Activated CD4-positive, alpha-beta T cell treated with anti-CD3 and anti-CD28 coated beads for 36 hours (primary cell): ENCODE results near the gene FUT8. TPM values are rescaled to one million over a fixed set of nuclear protein-coding genes. Genes with fewer than 3 reads are reported as not detected.

Experiments
- ATAC-seq: fragments of 200-7000 bp; cut with Tn5 transposase; one replicate; pipeline ENCODE4 v1.10.0; 2021; ENCODE audit warnings: mild to moderate bottlenecking, moderate library complexity
- CTCF ChIA-PET: fragments of 350-600 bp; sonication (Branson Sonifier 250); formaldehyde crosslinking; loops from one replicate; lab custom pipeline; 2021; ENCODE audit warnings: antibody characterized with exemption; lab: Charles Lee
- POLR2A ChIA-PET: fragments of 350-600 bp; sonication (Branson Sonifier 250); formaldehyde crosslinking; loops from one replicate; lab custom pipeline; 2021; ENCODE audit warnings: antibody characterized with exemption, inconsistent platforms; lab: Charles Lee
- DNase-seq: peaks from one replicate; pipeline ENCODE4 v3.0.0-alpha.2; 2020
- H3K27ac Mint-ChIP-seq: one replicate; pipeline ENCODE4 v1.8.0; 2021; ENCODE audit warnings: mixed read lengths
- H3K27me3 Mint-ChIP-seq: one replicate; pipeline ENCODE4 v1.8.0; 2021; ENCODE audit warnings: mixed read lengths
- H3K36me3 Mint-ChIP-seq: one replicate; pipeline ENCODE4 v1.8.0; 2021; ENCODE audit warnings: low read depth, mixed read lengths
- H3K4me1 Mint-ChIP-seq: one replicate; pipeline ENCODE4 v1.8.0; 2021; ENCODE audit warnings: mixed read lengths
- H3K4me3 Mint-ChIP-seq: one replicate; pipeline ENCODE4 v1.8.0; 2021; ENCODE audit warnings: mild to moderate bottlenecking, moderate library complexity, mixed read lengths
- H3K9me3 Mint-ChIP-seq: one replicate; pipeline ENCODE4 v1.8.0; 2021; ENCODE audit warnings: low read depth, mixed read lengths
- intact Hi-C, 2 experiments: fragments of 100-400 bp; cut with DNase I in 1 of 2; cut with micrococcal nuclease in 1 of 2; formaldehyde crosslinking; loops; one replicate each; pipeline versions ENCODE4 v1.14.2 to v1.15.1; 2022 to 2024; cut with DNase I, micrococcal nuclease
- microRNA-seq: library from miRNA; unstranded; fragments of <30 nt; microRNA quantifications from one replicate; pipeline ENCODE4 v1.2.0, GENCODE V29; 2021; ENCODE audit warnings: borderline replicate concordance
- total RNA-seq, 2 experiments: library from RNA; stranded (reverse); gene quantifications; one replicate each; pipeline ENCODE4 v1.2.3, GENCODE V29; 2021

FUT8 gene
- total RNA-seq, 2 experiments from 2014 or later, result 44.2 to 50.0 TPM

- CTCF ChIA-PET, result interaction anchor here (0.7 kb wide), 1 partner anchor 503 kb away, joined by 3 read pairs; no protein-coding TSS in a partner anchor
- Mint-ChIP-seq H3K27ac (no peak overlapping the region), H3K27me3 (peaks cover 5% of the 10 kb centered on the region), H3K4me1 (no peaks in the 10 kb centered on the region), H3K9me3 (no peaks in the 10 kb centered on the region), H3K4me3 (no peak overlapping the region), H3K36me3 (no peaks in the 10 kb centered on the region)
- ATAC-seq (no peak), DNase-seq (no peak)
- POLR2A ChIA-PET, result no interaction called here
- intact Hi-C loops, result no loop called here
These were observed 377.8 kb downstream of the FUT8 start for GRCh38 chr14:65790172-65790815.

- Mint-ChIP-seq H3K27ac (no peak overlapping the region), H3K36me3 (no peaks in the 10 kb centered on the region), H3K9me3 (no peaks in the 10 kb centered on the region), H3K4me1 (no peaks in the 10 kb centered on the region), H3K27me3 (peaks cover 4% of the 10 kb centered on the region), H3K4me3 (no peak overlapping the region)
- DNase-seq (peak; percentile 30), ATAC-seq (peak; percentile 49)
- intact Hi-C loops, result no loop called here
- POLR2A ChIA-PET, result no interaction called here
- CTCF ChIA-PET, result interaction anchor here (1.1 kb wide), 1 partner anchor 33 kb away, joined by 4 read pairs; no protein-coding TSS in a partner anchor
These were observed 378.9 kb downstream of the FUT8 start for GRCh38 chr14:65791191-65791981.

- CTCF ChIA-PET, result interaction anchor here (0.6 to 1.1 kb wide), 2 partner anchors 32 to 380 kb away, joined by 3 to 4 read pairs; partner anchors contain the start of gene FUT8
- no peak overlapping the region for H3K4me3 Mint-ChIP-seq
- POLR2A ChIA-PET, result no interaction called here
These were observed 379.8 kb downstream of the FUT8 start for GRCh38 chr14:65792208-65792905.

More at GRCh38 chr14:65792208-65792905, 379.8 kb downstream of the FUT8 start:
- peak; percentile 21 for ATAC-seq
- H3K27me3 Mint-ChIP-seq, result peaks cover 4% of the 10 kb centered on the region
- no peaks in the 10 kb centered on the region for H3K4me1 Mint-ChIP-seq
- no peaks in the 10 kb centered on the region for H3K9me3 Mint-ChIP-seq
- intact Hi-C loops, result no loop called here
- no peak overlapping the region for H3K27ac Mint-ChIP-seq
- no peak for DNase-seq
- no peaks in the 10 kb centered on the region for H3K36me3 Mint-ChIP-seq

Small RNA genes within 50 kb of the gene (microRNA-seq; reads per million reads assigned to microRNA genes)
- gene MIR625, result 6.7 reads per million, percentile 22 among the genes with 10 or more reads in this experiment
